GM18951 (cell line): ENCODE results near the gene SOBP.
"Not testable (repeated sequence)": the region's sequence is repeated elsewhere in the genome, so short reads cannot be mapped to it uniquely, and the experiment has no call there.

Source experiments
- POLR2A ChIP-seq: IDR thresholded peaks from 4 replicates; pipeline ENCODE4 v1.6.1; 2011; ENCODE audit warnings: mild to moderate bottlenecking; ENCODE audit not compliant: insufficient read length, insufficient read depth; ENCODE audit errors: extremely low read depth
- in situ Hi-C: fragments of 300-500 bp; cut with MboI; formaldehyde crosslinking; loops from one replicate; pipeline ENCODE4 v1.12.0; 2022; ENCODE audit warnings: low sequenced_read_pairs, mixed read lengths, inconsistent platforms; ENCODE audit not compliant: unreplicated experiment

The SOBP gene

GRCh38 chr6:107495971-107496370 lies 6.1 kb downstream of the SOBP start:
- no peak for TF ChIP-seq POLR2A
- in situ Hi-C loops = no loop called here

GRCh38 chr6:107496892-107497684 lies 7.2 kb downstream of the SOBP start:
- in situ Hi-C loops = no loop called here
- TF ChIP-seq POLR2A = no peak

- in situ Hi-C loops = no loop called here
These were observed 14.5 kb downstream of the SOBP start for GRCh38 chr6:107504270-107505026.

GRCh38 chr6:107506145-107506544 lies 16.2 kb downstream of the SOBP start:
- in situ Hi-C loops = no loop called here
- TF ChIP-seq POLR2A = no peak

More at GRCh38 chr6:107504270-107505026, 14.5 kb downstream of the SOBP start:
- TF ChIP-seq POLR2A = no peak

GRCh38 chr6:107509506-107509905 lies 19.6 kb downstream of the SOBP start:
- in situ Hi-C loops = no loop called here
- no peak for TF ChIP-seq POLR2A

- in situ Hi-C loops = no loop called here
These were observed 20.2 kb downstream of the SOBP start for GRCh38 chr6:107510108-107510507.

GRCh38 chr6:107511511-107511993 lies 21.6 kb downstream of the SOBP start:
- TF ChIP-seq POLR2A = no peak
- in situ Hi-C loops = no loop called here

More at GRCh38 chr6:107510108-107510507, 20.2 kb downstream of the SOBP start:
- TF ChIP-seq POLR2A = no peak

GRCh38 chr6:107513214-107513613 lies 23.3 kb downstream of the SOBP start:
- in situ Hi-C loops = no loop called here

GRCh38 chr6:107515955-107516354 lies 26.0 kb downstream of the SOBP start:
- no peak for TF ChIP-seq POLR2A
- in situ Hi-C loops = no loop called here

More at GRCh38 chr6:107513214-107513613, 23.3 kb downstream of the SOBP start:
- TF ChIP-seq POLR2A = no peak

GRCh38 chr6:107517274-107517673 lies 27.4 kb downstream of the SOBP start:
- in situ Hi-C loops = no loop called here
- TF ChIP-seq POLR2A = no peak

- in situ Hi-C loops = not testable (repeated sequence)
These were observed 29.3 kb downstream of the SOBP start for GRCh38 chr6:107519224-107519623.

GRCh38 chr6:107520706-107521105 lies 30.8 kb downstream of the SOBP start:
- in situ Hi-C loops = not testable (repeated sequence)

GRCh38 chr6:107523054-107523791 lies 33.3 kb downstream of the SOBP start:
- in situ Hi-C loops = no loop called here
- TF ChIP-seq POLR2A = no peak
